Raji (cell line): ENCODE results near the gene ADCY4.

Experiments
- POLR2A ChIP-seq: IDR thresholded peaks from 2 replicates; pipeline ENCODE4 v1.6.1; 2011; ENCODE audit warnings: low read depth, low read length, control low read depth; ENCODE audit not compliant: insufficient read depth

ADCY4 gene

GRCh38 chr14:24269910-24270536, 64.8 kb downstream of the ADCY4 start:
- no peak for TF ChIP-seq POLR2A

GRCh38 chr14:24269368-24269767, 65.5 kb downstream of the ADCY4 start:
- no peak for TF ChIP-seq POLR2A
